Omental fat pad (tissue), 4 donors: ENCODE results near the gene ERCC1. TPM values are rescaled to one million over a fixed set of nuclear protein-coding genes. Genes with fewer than 3 reads are reported as not detected.
"Not testable (repeated sequence)": the region's sequence is repeated elsewhere in the genome, so short reads cannot be mapped to it uniquely, and the experiment has no call there.

ENCODE experiments used
- ATAC-seq: fragments of 150-250 bp; one replicate; pipeline ENCODE4 v1.9.1; 2016; ENCODE audit warnings: mild to moderate bottlenecking, moderate library complexity; ENCODE audit not compliant: low FRiP score
- DNase-seq: peaks from one replicate; pipeline ENCODE4 v3.0.0-alpha.2; 2019; ENCODE audit warnings: low spot score
- CTCF ChIP-seq, 3 donors: fragments of 450-650 bp; IDR thresholded peaks; one replicate each; pipeline ENCODE4 v1.5.1; 2016 to 2017; ENCODE audit warnings: antibody characterized with exemption in 3 of 3, mild to moderate bottlenecking in 3 of 3, moderate library complexity in 2 of 3
- total RNA-seq, 4 donors: library from RNA; depleted of rRNA; stranded (reverse); fragments of >200 nt; gene quantifications; one replicate each; pipeline ENCODE4 v1.1.0, GENCODE V29; 2016

Gene ERCC1
- total RNA-seq, 4 donors from 2014 or later, result 63.7 to 93.8 (median 76.5) TPM

DNA sequence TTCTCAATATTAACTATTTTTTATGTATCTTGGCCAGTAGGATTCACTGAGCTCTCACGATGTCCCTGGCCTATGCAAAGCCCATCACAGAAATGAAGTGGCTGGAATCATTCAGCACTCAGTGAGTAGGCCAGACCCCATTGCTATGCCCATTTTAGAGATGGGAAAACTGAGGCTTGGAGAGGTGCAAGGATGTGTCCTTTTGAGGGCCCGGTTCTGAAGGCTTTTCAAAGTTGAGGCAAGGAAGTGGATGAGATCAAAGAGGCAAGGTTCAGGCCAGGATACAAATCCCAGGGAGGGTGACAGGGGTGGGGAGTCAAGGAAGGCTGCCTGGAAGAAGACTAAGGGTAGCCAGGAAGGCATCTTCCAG lies 18.7 kb upstream of the ERCC1 start:
- TF ChIP-seq CTCF (IDR thresholded peaks at IDR 0.05), result no peak
- DNase-seq, result no peak
- ATAC-seq, result no peak

DNA sequence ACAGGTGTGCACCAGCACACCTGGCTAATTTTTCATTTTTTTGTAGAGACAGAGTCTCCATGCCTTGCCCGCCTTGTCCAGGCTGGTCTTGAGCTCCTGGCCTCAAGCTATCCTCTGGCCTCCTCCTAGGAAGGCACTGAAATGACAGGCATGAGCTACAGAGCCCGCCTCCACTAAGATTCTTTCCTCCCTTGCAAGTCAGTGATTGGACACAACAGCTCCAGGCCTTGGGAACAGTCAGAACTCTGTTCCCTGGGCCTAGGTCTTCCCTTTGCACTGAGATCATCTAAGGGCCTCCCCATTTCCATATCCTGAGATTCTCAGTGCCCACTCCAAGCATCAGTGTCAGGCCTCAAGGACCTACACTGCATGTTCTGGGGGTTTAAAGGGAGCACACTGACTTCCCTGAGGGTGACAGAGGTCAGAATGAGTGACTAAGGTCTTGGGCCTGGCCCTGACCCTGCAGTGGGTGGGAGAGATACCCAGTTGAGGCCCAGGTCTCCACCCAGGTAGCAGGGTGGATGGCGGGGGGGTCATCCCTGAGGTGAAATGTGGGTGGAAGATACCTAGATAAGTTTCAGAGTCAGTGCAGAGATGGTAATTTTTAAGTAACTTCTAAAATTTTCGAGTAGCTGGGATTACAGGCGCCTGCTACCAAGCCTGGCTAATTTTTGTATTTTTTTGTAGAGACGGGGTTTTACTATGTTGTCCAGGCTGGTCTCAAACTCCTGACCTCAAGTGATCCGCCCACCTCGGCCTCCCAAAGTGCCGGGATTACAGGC lies 17.3 kb upstream of the ERCC1 start:
- no peak for DNase-seq
- no peak for TF ChIP-seq CTCF (IDR thresholded peaks at IDR 0.05)
- no peak for ATAC-seq

- ATAC-seq (no peak), DNase-seq (no peak)
- no peak for TF ChIP-seq CTCF (IDR thresholded peaks at IDR 0.05)
Observed at GRCh38 chr19:45440259-45440638, 16.5 kb upstream of the ERCC1 start.

DNA sequence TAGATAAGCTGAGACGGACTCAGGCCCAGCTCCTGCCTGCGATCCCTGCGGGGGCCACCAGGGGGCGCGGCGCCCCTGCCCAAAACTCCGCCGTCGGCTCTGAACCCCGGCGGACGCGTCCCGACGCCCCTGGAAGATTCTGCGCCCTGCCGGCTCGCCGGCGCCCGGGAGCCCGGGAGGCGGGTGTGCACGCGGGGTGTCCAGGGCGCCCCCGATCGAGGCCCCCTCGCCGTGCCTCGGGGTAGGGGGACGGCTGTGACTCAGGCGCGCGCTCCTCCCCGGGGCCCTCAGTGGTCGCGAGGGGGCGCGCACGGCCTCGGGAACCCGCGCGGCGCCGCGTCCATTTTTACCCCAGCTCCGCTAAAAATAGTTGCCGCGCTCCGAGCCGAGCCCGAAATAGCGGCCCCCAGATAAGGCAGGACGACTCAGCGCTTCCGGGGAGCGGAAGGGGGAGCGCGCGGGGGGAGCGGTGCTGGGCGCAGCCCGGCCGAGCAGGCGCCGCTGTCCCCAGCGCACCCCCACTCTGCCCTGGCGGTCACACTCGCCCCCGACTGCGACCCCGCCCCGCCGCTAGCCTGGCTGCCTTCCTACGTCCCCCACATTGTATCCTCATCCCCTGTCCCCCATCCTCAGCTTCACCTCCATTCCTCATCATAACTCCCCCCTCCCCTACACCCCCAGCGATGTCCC lies 16.0 kb upstream of the ERCC1 start:
- TF ChIP-seq CTCF (IDR thresholded peaks at IDR 0.05), result peak in 2 of 3 donors; percentile 97 to 99
- ATAC-seq, result peak; percentile 53

GRCh38 chr19:45439190-45439568 lies 15.5 kb upstream of the ERCC1 start:
- DNase-seq (no peak), ATAC-seq (no peak)
- no peak for TF ChIP-seq CTCF (IDR thresholded peaks at IDR 0.05)

More for the DNA sequence above, 16.0 kb upstream of the ERCC1 start:
- DNase-seq, result peak; percentile 56

DNA sequence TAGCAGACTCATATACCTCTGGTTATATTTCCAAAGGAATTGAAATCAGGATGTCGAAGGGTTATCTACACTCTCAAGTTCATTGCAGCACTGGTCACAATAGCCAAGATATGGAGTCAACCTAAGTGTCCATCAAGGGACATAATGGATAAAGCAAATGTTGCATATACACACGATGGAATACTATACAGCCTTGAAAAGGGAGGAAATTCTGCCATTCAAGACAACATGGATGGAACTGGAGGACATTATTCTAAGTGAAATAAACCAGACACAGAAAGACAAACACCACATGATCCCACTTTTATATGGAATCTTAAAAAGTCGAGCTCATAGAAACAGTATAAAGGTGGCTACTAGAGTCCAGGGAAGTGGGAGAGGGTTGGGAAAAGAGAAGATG lies 13.6 kb upstream of the ERCC1 start:
- no peak for ATAC-seq
- TF ChIP-seq CTCF (IDR thresholded peaks at IDR 0.05), result no peak

GRCh38 chr19:45432543-45432942 lies 8.8 kb upstream of the ERCC1 start:
- not testable (repeated sequence) for DNase-seq, ATAC-seq

More for the DNA sequence above, 13.6 kb upstream of the ERCC1 start:
- no peak for DNase-seq

- ATAC-seq, DNase-seq: not testable (repeated sequence)
Observed at GRCh38 chr19:45431008-45431407, 7.3 kb upstream of the ERCC1 start.

DNA sequence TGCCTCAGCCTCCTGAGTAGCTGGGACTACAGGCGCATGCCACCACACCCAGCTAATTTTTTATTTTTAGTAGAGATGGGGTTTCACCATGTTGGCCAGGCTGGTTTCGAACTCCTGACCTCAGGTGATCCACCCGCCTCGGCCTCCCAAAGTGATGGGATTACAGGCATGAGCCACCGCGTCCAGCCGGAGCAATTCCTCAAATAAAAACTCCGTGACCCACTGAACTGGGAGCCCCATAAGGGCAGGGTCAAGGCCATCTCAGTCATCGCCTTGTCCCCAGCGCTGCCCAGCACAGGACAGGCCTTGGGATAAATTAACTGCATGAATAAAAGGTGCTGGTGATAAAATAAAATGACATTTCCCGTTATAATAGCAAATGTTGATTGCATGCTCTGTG lies 6.2 kb upstream of the ERCC1 start:
- ATAC-seq, DNase-seq: not testable (repeated sequence)
